Stimulated activated CD8-positive, alpha-beta memory T cell treated with anti-CD3 and anti-CD28 coated beads, Interleukin-7, amount 100 ng/mL, for 4 hours (primary cell): ENCODE results near the gene SMKR1.
"Not testable (repeated sequence)": the region's sequence is repeated elsewhere in the genome, so short reads cannot be mapped to it uniquely, and the experiment has no call there.

Experiments used
- DNase-seq, 2 donors: peaks; one replicate each; pipeline ENCODE4 v3.0.0-alpha.2; 2020; ENCODE audit warnings: low read depth in 2 of 2

The SMKR1 gene

DNA sequence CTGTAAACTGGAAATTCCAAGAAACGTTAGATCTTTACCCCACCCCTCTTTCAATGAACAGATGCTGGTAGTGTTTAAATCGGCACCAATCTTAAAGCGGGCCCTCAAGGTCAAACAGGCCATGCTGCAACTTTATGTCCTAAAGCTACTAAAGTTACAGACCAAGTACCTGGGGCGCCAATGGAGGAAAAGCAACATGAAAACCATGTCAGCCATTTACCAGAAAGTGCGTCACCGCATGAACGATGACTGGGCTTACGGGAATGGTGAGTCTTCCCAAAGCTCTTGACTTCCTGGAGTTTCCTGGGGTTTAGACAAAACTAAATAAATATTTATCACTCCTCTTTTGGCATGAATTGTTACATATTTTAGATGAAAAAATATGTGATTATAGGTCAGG is 19.6 kb upstream of the SMKR1 start:
- no peak for DNase-seq

DNA sequence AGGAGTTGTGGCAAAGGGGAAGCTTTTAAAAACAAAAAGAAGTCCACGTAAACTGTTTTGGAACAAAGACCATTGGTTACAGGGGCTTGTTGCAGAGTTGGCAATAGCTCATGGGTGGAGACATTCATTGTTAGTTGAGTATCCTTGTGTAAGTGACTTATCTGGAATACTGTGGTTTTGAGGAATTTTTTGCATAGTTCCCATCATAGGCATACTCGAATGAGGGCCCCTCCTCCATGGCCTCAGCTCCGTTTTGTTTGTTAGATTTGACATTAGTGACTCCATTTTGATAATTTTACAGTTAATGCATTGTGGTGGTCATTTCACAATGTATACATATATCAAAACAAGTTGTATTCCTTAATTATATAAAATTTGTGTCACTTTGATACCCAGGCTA is 12.8 kb upstream of the SMKR1 start:
- DNase-seq = no peak

DNA sequence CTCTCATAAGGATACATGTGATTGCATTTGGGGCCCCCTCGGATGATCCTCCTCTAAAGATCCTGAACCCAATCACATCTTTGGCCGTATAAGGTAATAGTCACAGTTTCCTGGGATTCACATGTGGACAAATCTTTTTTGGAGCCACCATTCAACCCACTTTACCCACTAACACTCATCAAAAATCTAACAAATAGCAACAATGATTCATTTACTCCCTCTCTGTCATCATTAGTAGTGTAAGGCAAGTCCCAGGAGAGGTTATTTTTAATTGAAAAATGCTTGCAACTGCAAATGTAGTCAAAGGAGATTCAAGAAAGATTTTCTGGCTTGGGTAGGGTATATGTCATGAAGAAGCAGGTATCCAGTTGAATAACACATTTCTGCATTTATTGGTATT is 9.9 kb upstream of the SMKR1 start:
- no peak for DNase-seq

DNA sequence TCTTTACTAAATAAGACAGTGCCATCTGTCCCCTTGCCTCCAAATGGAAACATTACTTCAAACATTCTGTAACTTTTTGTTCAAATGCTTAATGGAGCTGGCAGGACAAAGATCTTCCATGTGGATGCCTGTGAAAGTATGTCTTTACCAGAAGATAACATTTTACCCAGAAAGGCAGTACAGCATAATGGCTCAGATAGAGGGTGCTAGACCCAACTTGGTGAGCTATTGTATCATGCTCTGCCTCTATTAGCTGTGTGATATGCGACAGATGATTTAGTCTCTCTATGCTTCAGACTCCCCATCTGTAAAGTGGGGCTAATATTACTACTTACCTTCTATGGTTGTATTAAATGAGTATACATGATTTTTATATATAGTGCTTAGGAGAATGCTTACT is 8.8 kb upstream of the SMKR1 start:
- no peak for DNase-seq

DNA sequence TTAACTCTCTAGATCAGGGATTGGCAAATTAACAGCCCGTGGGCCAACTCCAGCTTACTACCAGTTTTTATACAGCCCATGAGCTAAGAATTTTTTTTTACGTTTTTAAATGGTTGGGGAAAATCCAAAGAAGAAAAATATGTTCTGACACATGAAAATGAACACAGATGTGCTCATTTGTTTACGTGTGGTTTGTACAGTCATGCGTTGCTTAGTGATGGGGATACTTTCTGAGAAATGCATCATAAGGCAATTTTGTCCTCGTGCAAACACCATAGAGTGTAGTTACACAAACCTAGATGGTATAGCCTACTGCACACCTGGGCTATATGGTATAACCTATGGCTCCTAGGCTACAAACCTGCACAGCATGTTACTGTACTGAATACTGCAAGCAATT is 8.3 kb upstream of the SMKR1 start:
- DNase-seq = no peak

DNA sequence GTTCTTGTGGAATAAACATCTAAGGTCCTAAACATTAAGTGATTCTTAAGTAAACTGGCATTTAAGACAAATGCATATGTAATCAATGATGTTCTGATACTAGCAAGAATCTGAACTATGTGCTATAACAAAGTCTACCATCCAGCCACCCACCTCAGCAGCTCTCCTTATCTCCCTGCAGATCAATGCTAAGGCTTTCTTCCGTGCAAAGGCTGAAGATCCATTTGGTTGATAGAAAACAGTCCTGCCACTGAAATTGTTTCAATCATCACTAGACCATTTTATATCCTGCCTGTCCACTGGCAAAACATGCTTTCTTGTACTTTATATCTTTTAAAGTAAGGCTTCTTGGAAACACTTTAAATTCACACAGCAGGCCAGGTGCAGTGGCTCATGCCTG is 6.3 kb upstream of the SMKR1 start:
- DNase-seq = no peak

DNA sequence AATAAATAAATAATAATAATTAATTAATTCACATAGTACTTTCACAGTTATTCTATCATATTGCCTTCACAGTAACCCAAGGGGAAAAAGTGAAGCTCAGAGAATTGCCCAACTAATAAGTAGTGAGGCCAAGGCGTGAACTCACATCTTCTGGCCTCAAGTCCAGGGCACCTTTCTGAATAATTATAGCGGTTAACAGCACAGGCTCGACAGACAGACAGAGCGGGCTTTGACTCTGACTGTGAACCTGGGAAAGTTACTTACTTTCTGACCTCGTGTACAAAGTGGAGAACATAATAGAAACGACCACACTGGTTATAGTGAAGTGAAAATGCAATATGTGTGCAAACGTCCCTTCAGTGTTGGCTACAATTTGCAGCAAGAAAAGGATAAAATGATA is 5.7 kb upstream of the SMKR1 start:
- DNase-seq = no peak

DNA sequence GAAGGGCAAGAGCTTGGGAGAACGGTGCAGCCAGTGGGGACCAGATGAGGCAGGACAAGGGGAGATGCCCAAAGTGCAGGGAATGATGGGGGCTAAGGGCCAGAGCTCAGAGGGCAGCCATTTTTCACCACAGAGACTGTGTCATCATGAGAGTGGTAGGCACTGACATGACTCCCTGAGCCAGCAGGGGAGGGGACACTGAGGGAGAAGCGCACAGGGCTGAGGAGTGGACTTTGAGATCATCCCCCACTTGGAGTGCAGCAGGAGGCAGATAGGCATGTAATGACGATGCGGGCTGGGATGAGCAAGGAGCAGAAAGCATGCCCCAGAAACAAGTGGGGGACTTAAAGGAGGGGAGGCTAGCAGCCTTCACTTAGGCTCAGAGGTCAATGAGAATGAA is 5.2 kb upstream of the SMKR1 start:
- no peak for DNase-seq

DNA sequence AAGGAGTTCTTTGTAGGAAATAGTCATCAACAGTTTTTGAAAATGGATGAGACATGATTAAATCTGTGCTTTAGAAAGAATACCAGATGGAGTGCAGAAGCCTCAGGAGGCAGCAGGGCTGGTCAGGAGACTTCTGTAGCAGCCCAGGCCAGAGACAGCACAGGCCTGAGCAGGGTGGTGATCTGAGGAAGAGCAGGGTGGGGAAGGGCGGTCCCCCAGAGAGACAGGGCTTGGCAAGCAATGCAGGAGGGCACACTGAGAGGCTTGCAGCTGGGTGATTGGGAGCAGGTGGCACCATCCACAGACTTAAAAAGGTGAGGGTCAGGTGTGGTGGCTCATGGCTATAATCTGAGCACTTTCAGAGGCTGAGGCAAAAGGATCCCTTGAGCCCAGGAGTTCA is 4.3 kb upstream of the SMKR1 start:
- DNase-seq = no peak

DNA sequence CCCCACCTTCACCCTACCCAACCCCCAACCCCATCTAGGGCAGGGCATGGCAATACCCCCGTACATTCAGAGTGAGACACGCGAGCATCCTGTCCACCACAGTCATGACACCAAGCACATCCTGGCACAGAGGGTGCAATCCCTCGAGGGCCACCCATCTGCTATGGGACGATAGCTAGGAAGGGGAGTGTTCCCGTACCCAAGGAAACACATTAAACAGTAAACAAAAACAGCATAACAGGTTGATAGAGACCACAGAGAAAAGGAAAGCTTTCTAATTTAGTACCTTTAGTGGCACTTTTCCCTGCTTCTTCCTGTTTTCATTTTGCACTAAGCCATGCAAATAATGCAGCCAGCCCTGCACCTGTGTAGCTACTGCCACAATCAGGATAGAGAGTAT is 2.3 kb upstream of the SMKR1 start:
- no peak for DNase-seq

DNA sequence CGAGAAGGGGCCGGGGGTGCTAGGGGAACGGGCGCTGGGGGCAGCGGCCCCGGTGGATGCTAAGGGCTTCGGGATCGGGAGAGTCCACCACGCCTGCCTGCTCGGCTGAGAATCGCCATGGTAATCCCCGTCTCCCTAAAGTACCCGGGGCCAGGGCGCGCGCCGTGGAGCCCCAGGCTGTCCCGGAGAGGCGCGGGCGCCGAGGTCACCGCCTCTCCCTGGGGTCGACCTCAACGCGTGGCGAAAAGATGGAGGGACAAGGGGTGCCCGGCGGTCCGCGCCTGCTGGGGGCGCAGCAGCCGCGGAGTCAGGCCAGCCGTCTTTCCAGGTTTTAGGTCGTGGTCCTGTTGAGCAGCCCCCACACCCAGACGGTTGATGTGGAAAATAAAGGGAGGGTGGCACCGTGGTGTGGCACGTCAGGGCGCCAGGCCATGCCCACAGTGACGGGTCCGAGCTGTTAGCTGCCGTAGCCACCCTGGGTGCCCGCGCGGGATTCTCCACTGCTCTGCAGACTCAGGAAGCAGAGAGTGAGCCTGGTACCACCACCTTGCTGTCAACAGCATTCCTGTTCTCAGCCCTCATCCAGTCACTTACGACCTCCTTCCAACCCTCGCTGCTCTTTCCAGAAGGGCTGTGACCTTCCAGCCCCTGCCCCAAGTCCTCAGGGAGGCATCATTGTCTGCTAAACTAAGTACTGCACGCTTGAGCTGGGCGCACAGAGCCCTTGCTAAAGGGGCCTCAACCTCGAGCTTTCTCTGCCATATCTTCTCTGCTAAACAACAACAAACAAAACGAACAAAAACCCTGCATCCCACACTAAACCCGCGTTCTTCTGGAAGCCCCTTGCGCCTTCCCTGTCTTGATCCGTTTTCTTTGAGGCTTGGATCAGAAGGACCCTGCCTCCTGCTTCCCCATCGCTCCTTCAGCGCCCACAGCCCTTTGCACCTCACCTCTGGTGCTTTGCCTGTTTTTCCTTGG is 666 bp downstream of the SMKR1 start:
- DNase-seq = peak in 1 of 2 donors; percentile 7

DNA sequence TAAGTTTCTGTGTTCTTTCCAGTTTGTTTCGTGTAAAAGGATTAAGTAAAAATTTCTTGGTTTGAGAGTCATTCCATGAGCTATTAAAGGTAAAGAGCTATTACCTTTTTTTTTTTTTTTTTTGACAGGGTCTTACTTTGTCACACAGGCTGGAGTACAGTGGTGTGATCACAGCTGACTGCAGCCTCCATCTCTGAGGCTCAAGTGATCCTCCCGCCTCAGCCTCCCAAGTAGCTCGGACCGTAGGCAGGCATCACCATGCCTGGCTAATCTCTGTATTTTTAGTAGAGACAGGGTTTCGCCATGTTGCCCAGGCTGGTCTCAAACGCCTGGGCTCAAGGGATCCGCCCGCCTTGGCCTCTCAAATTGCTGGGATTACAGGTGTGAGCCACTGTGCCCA is 1.4 kb downstream of the SMKR1 start:
- no peak for DNase-seq

DNA sequence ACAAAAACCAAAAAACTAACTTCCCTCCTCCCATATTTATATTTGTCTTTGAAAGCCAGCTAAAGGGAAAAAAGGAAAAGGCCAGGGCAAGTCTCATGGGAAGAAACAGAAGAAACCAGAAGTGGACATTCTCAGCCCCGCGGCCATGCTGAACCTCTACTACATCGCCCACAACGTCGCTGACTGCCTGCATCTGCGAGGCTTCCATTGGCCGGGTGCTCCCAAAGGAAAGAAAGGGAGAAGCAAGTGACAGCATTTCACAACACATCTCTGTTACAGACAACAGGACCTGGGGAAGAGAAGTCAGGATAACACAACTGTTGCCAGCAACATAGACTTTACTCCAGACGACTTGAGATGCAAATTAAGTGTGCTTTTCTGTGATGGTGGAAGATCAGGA is 9.9 kb downstream of the SMKR1 start:
- no peak for DNase-seq

DNA sequence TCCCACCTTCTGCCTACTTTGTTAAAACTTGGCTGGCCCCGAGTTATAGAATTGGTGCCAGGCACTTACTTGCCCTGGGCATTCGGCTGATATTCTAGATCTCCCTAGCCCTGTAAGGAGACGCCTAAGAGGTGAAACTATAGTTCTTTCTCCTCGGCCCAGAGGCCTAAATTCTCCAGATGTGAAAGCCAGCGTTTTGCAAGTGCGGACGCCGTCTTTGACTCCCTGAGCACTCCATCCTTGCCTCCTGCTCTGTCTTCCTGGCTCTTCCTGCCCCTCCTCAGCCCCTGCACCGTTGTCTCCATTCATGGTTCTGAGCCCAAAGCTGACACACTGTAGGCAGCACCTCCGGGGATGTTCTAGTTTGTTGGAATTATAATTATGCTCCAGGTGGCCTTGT is 11.2 kb downstream of the SMKR1 start:
- DNase-seq = no peak

DNA sequence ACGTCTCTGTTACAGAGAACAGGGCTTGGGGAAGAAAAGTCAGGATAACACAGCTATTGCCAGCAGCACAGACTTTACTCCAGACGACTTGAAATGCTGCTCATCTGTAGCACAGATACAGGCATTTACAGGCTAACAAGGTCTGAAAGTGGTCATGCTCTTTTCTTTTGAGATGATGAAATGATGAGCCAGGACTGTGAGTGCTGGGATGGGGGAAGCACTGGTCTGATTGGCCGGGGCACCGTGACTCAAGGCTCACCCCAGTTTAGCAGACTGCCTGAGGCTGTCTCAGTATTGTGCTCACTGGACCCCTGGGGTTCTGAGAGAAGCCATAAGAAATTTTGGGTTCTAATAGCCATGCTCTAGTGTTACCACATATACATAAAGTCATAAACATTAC is 12.4 kb downstream of the SMKR1 start:
- DNase-seq = no peak

DNA sequence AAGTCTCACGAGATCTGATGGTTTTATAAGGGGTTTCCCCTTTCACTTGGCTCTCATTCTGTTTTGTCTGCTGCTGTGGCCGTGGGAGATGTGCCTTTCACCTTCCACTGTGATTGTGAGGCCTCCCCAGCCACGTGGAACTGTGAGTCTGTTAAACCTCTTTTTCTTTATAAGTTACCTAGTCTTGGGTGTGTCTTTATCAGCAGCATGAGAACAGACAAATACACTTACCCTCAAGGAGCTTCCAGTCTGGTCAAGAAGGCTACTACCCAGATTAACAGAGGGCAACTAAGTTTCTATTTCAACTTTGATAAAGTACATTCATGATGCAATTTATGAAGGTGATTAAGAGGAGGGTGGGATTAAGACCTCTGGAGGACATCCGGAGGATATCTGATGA is 13.1 kb downstream of the SMKR1 start:
- DNase-seq = no peak

DNA sequence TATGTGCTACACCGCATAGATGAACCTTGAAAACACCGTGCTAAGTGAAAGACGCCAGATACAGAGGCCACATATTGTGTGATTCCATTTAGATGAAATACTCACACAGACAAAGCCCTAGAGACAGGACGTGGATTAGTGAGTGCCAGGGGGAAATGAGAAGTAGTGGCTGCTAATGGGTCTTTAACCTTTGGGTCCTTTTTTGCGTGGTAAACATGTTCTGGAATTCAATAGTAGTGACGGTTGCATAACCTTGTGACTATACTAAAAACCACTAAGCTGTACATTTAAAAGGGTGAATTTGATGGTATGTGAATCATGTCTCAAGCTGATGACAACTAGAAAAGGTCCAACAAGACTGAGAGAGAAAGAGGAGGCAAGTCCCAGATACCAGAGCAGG is 15.6 kb downstream of the SMKR1 start:
- no peak for DNase-seq

DNA sequence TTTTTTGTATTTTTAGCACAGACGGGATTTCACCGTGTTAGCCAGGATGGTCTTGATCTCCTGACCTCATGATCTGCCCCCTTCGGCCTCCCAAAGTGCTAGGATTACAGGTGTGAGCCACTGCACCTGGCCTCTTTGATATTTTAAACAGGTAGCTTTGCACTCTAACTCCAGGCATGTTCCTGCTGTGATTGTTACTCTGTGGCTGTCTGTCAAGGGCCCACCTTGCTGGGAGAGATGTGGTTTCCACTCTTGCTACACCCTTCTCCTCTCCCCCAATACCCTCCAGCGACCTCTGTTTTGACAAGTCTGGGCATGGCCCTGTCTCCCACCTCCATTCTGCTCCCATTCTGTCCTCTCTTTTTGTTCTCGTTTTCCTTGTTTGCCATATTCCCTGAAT is 17.1 kb downstream of the SMKR1 start:
- no peak for DNase-seq

DNA sequence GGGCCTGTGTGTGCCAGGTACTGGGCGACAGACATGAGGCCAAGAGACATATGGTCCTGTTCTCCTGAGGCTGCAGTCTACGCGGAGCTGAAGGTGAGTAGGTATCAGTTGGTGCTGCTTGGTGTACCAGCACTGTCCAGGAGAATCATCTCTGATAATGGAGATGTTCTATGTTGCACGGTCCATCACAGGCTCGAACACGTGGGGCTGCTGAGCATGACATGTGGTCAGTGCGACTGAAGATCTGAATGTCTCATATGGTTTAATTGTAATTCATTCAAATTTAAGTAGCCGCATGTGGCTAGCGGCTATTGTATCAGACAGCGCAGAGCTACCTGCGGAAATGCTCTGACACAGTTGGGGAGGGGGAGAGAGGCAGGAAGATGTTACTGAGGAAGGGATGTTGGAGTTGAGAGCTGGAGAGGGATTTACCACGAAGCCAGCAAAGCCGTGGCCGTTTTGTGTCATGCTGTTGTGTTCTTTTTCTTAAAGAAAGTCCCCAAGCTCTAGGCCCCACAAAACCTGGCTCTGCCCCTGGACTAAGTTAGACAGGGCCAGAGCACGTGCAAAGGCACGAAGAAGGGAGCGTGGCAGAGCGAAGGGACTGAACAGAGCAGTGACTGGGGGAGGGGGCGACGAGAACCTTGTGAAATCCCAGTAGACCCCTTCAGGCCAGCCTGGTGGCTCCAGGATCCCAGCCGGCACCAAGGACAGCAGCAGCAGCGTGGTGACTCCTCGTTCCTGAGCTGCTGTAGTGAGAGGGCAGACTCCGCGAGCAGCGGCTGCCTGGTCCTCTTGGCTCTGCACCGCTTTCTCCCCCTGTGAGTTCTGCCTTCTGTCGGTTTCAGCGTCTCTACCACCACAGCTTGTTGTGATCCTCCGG is 20.0 kb downstream of the SMKR1 start:
- DNase-seq = no peak

DNA sequence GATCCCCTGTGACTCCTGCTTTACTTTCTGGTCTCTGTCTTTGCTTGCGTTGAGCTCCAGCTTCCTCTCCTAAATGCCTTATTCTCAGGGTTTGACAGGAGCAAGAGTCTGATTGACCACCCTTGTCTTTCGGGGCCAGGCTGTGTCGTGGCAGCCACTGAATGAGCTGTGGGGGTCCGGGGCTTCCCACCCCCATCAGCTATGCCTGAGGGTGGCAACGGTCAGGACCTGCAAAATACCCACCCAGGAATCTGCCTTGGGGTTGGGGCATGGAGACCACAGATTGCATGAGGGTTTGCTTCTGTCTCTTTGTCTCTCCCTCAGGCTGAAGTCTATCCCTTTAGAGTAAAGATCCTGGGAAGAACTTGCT is 20.6 kb downstream of the SMKR1 start:
- DNase-seq = no peak

DNA sequence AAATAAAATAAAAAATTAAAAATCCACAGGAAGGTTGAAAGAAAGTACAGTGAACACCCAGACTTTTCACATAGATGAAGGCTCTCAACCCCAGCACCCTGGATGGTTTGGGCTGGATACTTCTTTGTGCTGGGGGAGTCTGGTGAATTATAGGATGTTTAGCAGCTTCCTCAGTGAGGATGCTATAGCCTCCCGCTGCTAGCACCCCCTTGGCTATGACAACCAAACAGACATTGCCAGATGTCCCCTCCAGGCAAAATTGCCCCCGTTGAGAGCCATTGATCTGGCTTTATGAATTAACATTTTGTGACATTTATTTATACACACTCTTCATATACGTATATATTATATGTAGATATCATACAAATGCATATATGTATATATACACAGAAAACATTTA is 21.6 kb downstream of the SMKR1 start:
- DNase-seq = no peak

DNA sequence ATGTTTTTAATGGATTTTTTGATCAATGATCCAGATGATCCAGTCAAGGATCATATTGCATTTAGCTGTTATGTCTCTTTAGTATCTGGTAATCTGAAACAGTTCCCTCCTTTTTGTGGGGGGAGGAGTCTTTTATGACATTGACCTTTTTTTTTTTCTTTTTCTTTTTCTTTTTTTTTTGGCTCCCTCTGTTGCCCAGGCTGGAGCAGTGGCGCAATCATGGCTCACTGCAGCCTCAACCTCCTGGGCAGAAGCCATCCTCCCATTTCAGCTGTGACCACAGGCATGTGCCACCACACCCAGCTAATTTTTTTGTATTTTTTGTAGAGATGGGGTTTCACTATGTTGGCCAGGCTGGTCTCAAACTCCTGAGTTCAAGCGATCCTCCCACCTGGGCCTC is 22.1 kb downstream of the SMKR1 start:
- DNase-seq = not testable (repeated sequence)
